ENCODE measurements around the gene CAMSAP3.

DNA sequence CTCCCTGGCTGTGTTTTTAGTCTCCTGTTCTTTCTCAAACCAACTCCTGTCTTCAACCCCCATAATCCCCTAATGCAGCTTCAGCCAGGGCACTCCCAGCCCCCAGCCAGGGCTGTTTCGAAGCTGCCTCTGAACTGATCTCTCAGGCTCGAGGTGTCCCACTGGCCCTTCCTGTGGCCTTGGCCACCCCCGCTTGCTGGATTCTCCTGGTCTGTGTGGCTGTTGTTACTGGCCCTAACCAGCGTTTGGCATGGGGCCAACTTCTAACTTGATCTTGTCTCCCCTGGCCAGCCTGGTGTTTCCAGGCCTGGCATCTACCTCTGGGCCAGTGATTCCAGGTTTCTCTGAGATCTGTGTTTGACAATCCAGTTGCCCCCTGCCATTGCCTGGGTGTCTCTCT, 22.7 kb downstream of the CAMSAP3 start:
- TF ChIP-seq, protein P1, sequence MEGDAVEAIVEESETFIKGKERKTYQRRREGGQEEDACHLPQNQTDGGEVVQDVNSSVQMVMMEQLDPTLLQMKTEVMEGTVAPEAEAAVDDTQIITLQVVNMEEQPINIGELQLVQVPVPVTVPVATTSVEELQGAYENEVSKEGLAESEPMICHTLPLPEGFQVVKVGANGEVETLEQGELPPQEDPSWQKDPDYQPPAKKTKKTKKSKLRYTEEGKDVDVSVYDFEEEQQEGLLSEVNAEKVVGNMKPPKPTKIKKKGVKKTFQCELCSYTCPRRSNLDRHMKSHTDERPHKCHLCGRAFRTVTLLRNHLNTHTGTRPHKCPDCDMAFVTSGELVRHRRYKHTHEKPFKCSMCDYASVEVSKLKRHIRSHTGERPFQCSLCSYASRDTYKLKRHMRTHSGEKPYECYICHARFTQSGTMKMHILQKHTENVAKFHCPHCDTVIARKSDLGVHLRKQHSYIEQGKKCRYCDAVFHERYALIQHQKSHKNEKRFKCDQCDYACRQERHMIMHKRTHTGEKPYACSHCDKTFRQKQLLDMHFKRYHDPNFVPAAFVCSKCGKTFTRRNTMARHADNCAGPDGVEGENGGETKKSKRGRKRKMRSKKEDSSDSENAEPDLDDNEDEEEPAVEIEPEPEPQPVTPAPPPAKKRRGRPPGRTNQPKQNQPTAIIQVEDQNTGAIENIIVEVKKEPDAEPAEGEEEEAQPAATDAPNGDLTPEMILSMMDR (IDR thresholded peaks at IDR 0.05; ENCODE audit: borderline replicate concordance, extremely low read depth, low read length, poor library complexity, severe bottlenecking), result no peak
- TF ChIP-seq EZH2 (IDR thresholded peaks at IDR 0.05; ENCODE audit: borderline replicate concordance, low read depth, low read length, severe bottlenecking), result no peak

All from DND-41 (cell line).